22Rv1 (cell line): ENCODE data around the gene PLEKHN1.

ENCODE experiments used
- H3K27ac ChIP-seq: fragments of 450-650 bp; 2 replicates; pipeline ENCODE4 v1.5.1; 2017
- CTCF ChIP-seq: fragments of 450-650 bp; IDR thresholded peaks from 2 replicates; pipeline ENCODE4 v1.5.1; 2017; ENCODE audit warnings: mild to moderate bottlenecking
- ZFX ChIP-seq: fragments of 450-650 bp; IDR thresholded peaks from 2 replicates; pipeline ENCODE4 v1.6.1; 2017; ENCODE audit warnings: antibody characterized with exemption, borderline replicate concordance

Gene PLEKHN1

DNA sequence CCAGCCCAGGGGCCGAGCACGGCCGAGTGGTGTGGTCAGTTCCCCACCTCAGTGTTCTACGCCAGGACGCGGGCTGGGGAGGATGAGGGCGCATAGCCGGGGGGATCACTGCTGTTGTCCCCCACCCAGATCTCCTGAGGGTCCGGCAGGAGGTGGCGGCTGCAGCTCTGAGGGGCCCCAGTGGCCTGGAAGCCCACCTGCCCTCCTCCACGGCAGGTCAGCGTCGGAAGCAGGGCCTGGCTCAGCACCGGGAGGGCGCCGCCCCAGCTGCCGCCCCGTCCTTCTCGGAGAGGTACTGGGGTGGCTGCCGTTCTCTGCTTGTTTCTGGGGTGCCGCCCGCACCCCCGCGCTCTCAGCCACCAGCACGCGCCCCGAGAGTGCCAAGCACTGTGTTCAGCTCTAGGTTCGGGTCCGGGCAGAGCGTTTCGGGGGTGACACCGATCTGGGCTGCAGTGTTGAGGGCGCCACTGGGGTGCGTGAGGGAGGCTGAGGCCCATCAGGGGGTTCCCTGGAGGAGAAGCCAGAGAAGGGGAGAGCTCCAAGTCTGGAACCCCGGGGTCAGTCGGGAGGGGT, 25.2 kb upstream of the PLEKHN1 start:
- H3K27ac ChIP-seq, result peak overlapping the region; percentile 89
- TF ChIP-seq CTCF, result no peak
- no peak for TF ChIP-seq ZFX

DNA sequence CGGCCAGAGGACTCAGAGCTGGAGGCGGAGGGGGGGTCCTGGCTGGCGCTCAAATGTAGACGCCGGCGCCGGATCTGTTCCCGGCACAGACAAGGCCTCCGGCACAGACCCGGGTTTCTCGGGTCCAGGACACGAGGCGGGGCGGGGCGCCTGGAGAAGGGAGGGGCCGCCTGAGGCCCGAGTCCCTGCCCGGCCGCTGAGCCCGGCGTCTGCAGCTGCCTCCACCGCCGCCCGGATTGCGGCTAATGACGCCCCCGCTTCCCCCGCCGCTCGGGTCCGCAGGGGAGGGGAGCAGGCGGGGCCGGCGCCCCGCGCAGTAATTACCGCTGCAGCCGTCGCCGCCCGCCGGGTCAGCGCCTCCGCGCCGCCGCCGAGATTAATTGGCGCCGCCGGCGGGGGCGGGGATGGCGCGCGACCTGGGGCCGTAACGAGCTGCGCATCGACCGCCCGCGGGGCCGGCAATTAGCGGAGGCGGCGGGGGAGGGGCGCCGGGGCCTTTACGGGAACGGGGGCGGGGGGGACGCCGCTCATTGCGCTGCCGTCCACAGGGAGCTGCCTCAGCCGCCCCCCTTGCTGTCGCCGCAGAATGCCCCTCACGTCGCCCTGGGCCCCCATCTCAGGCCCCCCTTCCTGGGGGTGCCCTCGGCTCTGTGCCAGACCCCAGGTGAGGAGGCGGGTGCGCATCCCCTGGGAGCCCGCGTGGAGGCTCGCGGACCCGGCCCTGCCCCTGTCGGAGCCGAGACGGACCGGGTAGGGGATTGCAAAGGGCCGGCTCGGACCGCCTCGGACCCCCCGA, 24.5 kb upstream of the PLEKHN1 start:
- TF ChIP-seq ZFX (no peak), CTCF (no peak)
- H3K27ac ChIP-seq, result peak overlapping the region; percentile 89

DNA sequence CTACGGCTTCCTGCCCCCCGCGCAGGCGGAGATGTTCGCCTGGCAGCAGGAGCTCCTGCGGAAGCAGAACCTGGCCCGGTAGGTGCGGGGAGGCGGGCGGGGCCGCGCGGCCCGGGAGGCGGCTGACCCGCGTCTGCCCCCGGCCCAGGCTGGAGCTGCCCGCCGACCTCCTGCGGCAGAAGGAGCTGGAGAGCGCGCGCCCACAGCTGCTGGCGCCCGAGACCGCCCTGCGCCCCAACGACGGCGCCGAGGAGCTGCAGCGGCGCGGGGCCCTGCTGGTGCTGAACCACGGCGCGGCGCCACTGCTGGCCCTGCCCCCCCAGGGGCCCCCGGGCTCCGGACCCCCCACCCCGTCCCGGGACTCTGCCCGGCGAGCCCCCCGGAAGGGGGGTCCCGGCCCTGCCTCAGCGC, 23.9 kb upstream of the PLEKHN1 start:
- TF ChIP-seq CTCF (no peak), ZFX (no peak)
- H3K27ac ChIP-seq, result peak overlapping the region; percentile 89

DNA sequence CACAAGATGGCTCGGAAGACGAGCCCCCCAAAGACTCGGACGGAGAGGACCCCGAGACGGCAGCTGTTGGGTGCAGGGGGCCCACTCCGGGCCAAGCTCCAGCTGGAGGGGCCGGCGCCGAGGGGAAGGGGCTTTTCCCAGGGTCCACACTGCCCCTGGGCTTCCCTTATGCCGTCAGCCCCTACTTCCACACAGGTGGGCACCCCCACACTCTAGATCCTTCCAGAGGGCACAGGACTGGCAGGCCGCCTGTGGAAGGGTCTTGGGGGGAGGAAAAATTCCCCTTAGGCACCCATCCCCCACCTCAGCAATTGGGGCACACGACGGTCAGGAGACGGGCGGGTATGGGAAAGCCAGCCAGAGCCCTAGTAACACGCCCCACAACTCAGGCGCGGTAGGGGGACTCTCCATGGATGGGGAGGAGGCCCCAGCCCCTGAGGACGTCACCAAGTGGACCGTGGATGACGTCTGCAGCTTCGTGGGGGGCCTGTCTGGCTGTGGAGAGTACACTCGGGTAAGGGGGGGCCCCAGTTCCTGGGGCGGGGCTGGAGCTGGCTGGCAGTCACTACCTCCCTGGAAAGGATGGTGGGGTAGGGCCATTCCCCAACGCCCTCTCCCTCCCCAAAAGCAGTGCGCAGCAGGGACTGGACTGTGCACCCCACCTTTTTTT, 23.3 kb upstream of the PLEKHN1 start:
- no peak for TF ChIP-seq CTCF
- peak overlapping the region; percentile 89 for H3K27ac ChIP-seq

DNA sequence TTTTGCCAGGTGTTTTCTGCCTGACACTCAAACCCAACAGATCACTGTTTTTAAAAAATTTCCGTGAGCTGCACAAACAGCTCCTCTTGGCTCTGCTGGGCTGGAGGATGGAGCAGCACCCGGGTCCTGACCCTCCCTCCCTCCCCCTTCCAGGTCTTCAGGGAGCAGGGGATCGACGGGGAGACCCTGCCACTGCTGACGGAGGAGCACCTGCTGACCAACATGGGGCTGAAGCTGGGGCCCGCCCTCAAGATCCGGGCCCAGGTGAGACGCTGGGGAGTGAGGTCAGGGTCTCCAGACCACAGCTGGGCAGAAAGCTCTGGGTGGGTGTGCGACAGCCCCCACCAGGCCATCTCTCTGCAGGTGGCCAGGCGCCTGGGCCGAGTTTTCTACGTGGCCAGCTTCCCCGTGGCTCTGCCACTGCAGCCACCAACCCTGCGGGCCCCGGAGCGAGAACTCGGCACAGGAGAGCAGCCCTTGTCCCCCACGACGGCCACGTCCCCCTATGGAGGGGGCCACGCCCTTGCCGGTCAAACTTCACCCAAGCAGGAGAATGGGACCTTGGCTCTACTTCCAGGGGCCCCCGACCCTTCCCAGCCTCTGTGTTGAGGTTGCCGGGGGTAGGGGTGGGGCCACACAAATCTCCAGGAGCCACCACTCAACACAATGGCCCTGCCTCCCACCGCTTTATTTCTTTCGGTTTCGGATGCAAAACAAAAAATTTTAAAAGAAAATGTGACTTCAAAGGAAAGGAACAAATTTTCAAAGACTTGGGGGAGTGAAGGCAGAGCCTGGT, 22.5 kb upstream of the PLEKHN1 start:
- H3K27ac ChIP-seq, result peak overlapping the region; percentile 89
- no peak for TF ChIP-seq ZFX
- TF ChIP-seq CTCF, result no peak

GRCh38 chr1:944341-945325, 21.6 kb upstream of the PLEKHN1 start:
- no peak for TF ChIP-seq ZFX
- TF ChIP-seq CTCF, result no peak
- peak overlapping the region; percentile 89 for H3K27ac ChIP-seq
